ENCODE data around the gene MRAP2. TPM values are rescaled to one million over a fixed set of nuclear protein-coding genes. Genes with fewer than 3 reads are reported as not detected.

MRAP2 gene
- total RNA-seq, 1 experiment from 2014 or later: 4.9 TPM

DNA sequence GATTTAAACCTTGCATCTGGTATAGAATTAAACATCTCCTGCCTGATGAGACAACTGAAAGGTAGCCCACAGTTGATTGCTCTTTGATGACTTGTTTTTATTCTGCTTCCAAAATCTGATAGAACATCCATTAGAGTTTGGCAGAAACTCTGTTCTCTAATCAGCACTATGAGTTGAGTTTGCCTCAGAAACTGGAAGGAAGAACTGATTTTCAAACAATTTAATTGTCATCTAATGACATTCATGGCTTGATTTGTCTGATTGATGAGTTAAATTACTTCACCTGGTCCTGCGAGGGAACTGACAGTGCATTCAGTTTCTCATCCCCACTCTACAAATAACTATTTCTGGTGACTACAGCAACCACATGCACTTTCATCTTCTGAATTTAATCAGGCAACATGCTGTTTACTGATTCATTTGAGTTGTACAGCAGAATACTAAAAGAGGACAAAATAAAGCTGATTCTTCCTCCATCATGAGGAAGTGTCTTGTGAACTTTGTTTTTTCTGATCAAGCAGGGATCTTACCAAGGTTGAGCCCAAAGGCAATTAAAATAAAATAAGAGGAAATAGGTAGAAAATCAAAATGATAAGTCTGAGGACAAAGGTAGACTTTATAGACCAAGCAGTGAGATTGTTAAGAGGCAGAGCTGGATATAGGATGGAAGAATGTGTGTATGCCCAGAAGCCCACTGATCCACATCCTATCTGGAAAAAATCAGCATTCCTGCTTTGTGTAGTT lies 15.7 kb upstream of the MRAP2 start:
- ATAC-seq: no peak
- Mint-ChIP-seq H3K4me3 (no peak overlapping the region), H3K9me3 (peaks cover 3% of the 10 kb centered on the region; the same call in 1 of the 2 replicates), H3K36me3 (no peaks in the 10 kb centered on the region), H3K27ac (no peak overlapping the region; the same call in 1 of the 2 replicates), H3K4me1 (peaks cover 14% of the 10 kb centered on the region), H3K27me3 (ENCODE audit: low read depth) (no peaks in the 10 kb centered on the region)
- no peak for TF ChIP-seq ZNF425 (CRISPR knock-in tag; conservative IDR thresholded peaks at IDR 0.05)
- no peak for TF ChIP-seq AR (CRISPR knock-in tag; IDR thresholded peaks at IDR 0.05)
- TF ChIP-seq ZBTB21 (CRISPR knock-in tag; IDR thresholded peaks at IDR 0.05; ENCODE audit: borderline replicate concordance): no peak
- TF ChIP-seq, protein P1, sequence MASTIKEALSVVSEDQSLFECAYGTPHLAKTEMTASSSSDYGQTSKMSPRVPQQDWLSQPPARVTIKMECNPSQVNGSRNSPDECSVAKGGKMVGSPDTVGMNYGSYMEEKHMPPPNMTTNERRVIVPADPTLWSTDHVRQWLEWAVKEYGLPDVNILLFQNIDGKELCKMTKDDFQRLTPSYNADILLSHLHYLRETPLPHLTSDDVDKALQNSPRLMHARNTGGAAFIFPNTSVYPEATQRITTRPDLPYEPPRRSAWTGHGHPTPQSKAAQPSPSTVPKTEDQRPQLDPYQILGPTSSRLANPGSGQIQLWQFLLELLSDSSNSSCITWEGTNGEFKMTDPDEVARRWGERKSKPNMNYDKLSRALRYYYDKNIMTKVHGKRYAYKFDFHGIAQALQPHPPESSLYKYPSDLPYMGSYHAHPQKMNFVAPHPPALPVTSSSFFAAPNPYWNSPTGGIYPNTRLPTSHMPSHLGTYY (CRISPR knock-in tag; IDR thresholded peaks at IDR 0.05): no peak
- no peak for TF ChIP-seq NFATC4 (CRISPR knock-in tag; IDR thresholded peaks at IDR 0.05)
- TF ChIP-seq GTF2I (CRISPR knock-in tag; conservative IDR thresholded peaks at IDR 0.05): no peak
- TF ChIP-seq E2F1 (CRISPR knock-in tag; IDR thresholded peaks at IDR 0.05): no peak
- TF ChIP-seq, protein P2, sequence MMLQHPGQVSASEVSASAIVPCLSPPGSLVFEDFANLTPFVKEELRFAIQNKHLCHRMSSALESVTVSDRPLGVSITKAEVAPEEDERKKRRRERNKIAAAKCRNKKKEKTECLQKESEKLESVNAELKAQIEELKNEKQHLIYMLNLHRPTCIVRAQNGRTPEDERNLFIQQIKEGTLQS (CRISPR knock-in tag; conservative IDR thresholded peaks at IDR 0.05): no peak
- TF ChIP-seq, protein P3, sequence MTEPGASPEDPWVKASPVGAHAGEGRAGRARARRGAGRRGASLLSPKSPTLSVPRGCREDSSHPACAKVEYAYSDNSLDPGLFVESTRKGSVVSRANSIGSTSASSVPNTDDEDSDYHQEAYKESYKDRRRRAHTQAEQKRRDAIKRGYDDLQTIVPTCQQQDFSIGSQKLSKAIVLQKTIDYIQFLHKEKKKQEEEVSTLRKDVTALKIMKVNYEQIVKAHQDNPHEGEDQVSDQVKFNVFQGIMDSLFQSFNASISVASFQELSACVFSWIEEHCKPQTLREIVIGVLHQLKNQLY (CRISPR knock-in tag; IDR thresholded peaks at IDR 0.05): no peak
- TF ChIP-seq HMGA2 (CRISPR knock-in tag; IDR thresholded peaks at IDR 0.05): no peak
- no peak for TF ChIP-seq NR2C2 (CRISPR knock-in tag; IDR thresholded peaks at IDR 0.05)
- no peak for TF ChIP-seq ESRRA (CRISPR knock-in tag; IDR thresholded peaks at IDR 0.05; ENCODE audit: borderline replicate concordance)
- DNase-seq (ENCODE audit: low spot score): no peak
- ChIA-PET CTCF (no interaction called here), POLR2A (no interaction called here)

GRCh38 chr6:84018453-84019061 lies 15.0 kb upstream of the MRAP2 start:
- peak; percentile 30 for ATAC-seq
- Mint-ChIP-seq H3K36me3 (no peaks in the 10 kb centered on the region), H3K4me1 (peaks cover 14% of the 10 kb centered on the region), H3K27ac (no peak overlapping the region), H3K9me3 (peaks cover 3% of the 10 kb centered on the region; the same call in 1 of the 2 replicates), H3K4me3 (no peak overlapping the region), H3K27me3 (ENCODE audit: low read depth) (no peaks in the 10 kb centered on the region)
- DNase-seq (ENCODE audit: low spot score): no peak
- ChIA-PET POLR2A (no interaction called here), CTCF (no interaction called here)
- TF ChIP-seq OVOL2 (CRISPR knock-in tag; IDR thresholded peaks at IDR 0.05; ENCODE audit: borderline replicate concordance) (no peak), SMAD3 (CRISPR knock-in tag; IDR thresholded peaks at IDR 0.05; ENCODE audit: borderline replicate concordance) (no peak), ATF1 (CRISPR knock-in tag; IDR thresholded peaks at IDR 0.05) (no peak), NR3C1 (CRISPR knock-in tag; conservative IDR thresholded peaks at IDR 0.05; ENCODE audit: low read depth) (no peak), FOXJ3 (CRISPR knock-in tag; IDR thresholded peaks at IDR 0.05; ENCODE audit: borderline replicate concordance) (no peak), USF2 (CRISPR knock-in tag; IDR thresholded peaks at IDR 0.05) (no peak), MXD4 (CRISPR knock-in tag; IDR thresholded peaks at IDR 0.05; ENCODE audit: borderline replicate concordance) (no peak), ZNF671 (CRISPR knock-in tag; IDR thresholded peaks at IDR 0.05) (no peak), MYBL2 (CRISPR knock-in tag; IDR thresholded peaks at IDR 0.05) (no peak), ELF4 (CRISPR knock-in tag; IDR thresholded peaks at IDR 0.05; ENCODE audit: low read depth) (no peak)
- TF ChIP-seq, protein P1 (CRISPR knock-in tag; IDR thresholded peaks at IDR 0.05): no peak

Measured in WTC11 (cell line).